Fibroblast of skin of left quadriceps (primary cell): ENCODE results near the gene RPRD1B.

ENCODE experiments used
- DNase-seq, 2 experiments: peaks; one replicate each; pipeline ENCODE4 v3.0.0-alpha.2; 2013; ENCODE audit warnings: low read depth in 2 of 2

RPRD1B gene

GRCh38 chr20:38033330-38034107 is at the start of gene RPRD1B, which contains the start of gene TTI1:
Gene RPRD1B, plus strand, starts transcription at chr20:38033746. Its CDS starts 202 bp downstream, at chr20:38033948.
Gene TTI1, minus strand, starts transcription at chr20:38033456. Its CDS starts 19,640 bp downstream, at chr20:38013816.
- peak; percentile 73 to 74 for DNase-seq

- DNase-seq, result no peak
These were observed 49.3 kb upstream of the RPRD1B start for GRCh38 chr20:37984018-37984785.

GRCh38 chr20:37986044-37986858 is 47.3 kb upstream of the RPRD1B start:
- DNase-seq, result no peak

- DNase-seq, result no peak
These were observed 46.5 kb upstream of the RPRD1B start for GRCh38 chr20:37986873-37987601.

- DNase-seq, result no peak
These were observed 45.8 kb upstream of the RPRD1B start for GRCh38 chr20:37987602-37988290.

- no peak for DNase-seq
These were observed 45.1 kb upstream of the RPRD1B start for GRCh38 chr20:37988306-37988954.

- DNase-seq, result no peak
These were observed 43.8 kb upstream of the RPRD1B start for GRCh38 chr20:37989601-37990295.

GRCh38 chr20:37990571-37991151 is 42.9 kb upstream of the RPRD1B start:
- peak in 1 of 2 experiments; percentile 13 for DNase-seq

GRCh38 chr20:37991157-37991866 is 42.2 kb upstream of the RPRD1B start:
- no peak for DNase-seq

GRCh38 chr20:37991908-37992307 is 41.6 kb upstream of the RPRD1B start:
- DNase-seq, result no peak

- DNase-seq, result peak; percentile 83 to 85
These were observed 40.6 kb upstream of the RPRD1B start for GRCh38 chr20:37992802-37993409.

- DNase-seq, result no peak
These were observed 39.0 kb upstream of the RPRD1B start for GRCh38 chr20:37994512-37994911.

GRCh38 chr20:37995856-37996605 is 37.5 kb upstream of the RPRD1B start:
- no peak for DNase-seq

- no peak for DNase-seq
These were observed 36.0 kb upstream of the RPRD1B start for GRCh38 chr20:37997516-37997915.

- no peak for DNase-seq
These were observed 33.9 kb upstream of the RPRD1B start for GRCh38 chr20:37999526-38000263.

GRCh38 chr20:38000293-38000692 is 33.3 kb upstream of the RPRD1B start:
- DNase-seq, result no peak
